PC-3 (cell line): ENCODE results near the gene MYL10. TPM values are rescaled to one million over a fixed set of nuclear protein-coding genes. Genes with fewer than 3 reads are reported as not detected.

Source experiments
- ATAC-seq: fragments of 200-7000 bp; cut with Tn5 transposase; 2 replicates; pipeline ENCODE4 v1.9.1; 2020; ENCODE audit warnings: mild to moderate bottlenecking, moderate library complexity
- BruUV-seq: library from RNA; stranded (reverse); fragments of 400-500 nt; replicated peaks from 2 replicates; lab custom pipeline; 2021; lab: Mats Ljungman, UMichigan
- CTCF ChIA-PET: fragments of 300-600 bp; sonication (Branson Sonifier 250); formaldehyde crosslinking; loops from one replicate; lab custom pipeline; 2022; ENCODE audit warnings: antibody characterized with exemption; lab: Charles Lee
- POLR2A ChIA-PET: fragments of 300-600 bp; sonication (Branson Sonifier 250); formaldehyde crosslinking; loops from one replicate; lab custom pipeline; 2022; ENCODE audit warnings: antibody characterized with exemption; ENCODE audit not compliant: unreplicated experiment; lab: Charles Lee
- DNase-seq: peaks from one replicate; pipeline ENCODE4 v3.0.0-alpha.2; 2015
- H2AFZ ChIP-seq: fragments of 300-600 bp; sonication (generic); 2 replicates; pipeline ENCODE4 v1.6.0; 2016; ENCODE audit warnings: antibody characterized with exemption, low read length
- H3F3A ChIP-seq: fragments of 300-600 bp; sonication (generic); one replicate; pipeline ENCODE4 v1.6.0; 2017; ENCODE audit warnings: antibody characterized with exemption, low read length, control low read depth, mild to moderate bottlenecking; ENCODE audit not compliant: unreplicated experiment
- H3K27ac ChIP-seq: fragments of 300-600 bp; sonication (generic); 2 replicates; pipeline ENCODE4 v1.5.1; 2016; ENCODE audit warnings: mild to moderate bottlenecking, low read length
- H3K27me3 ChIP-seq: fragments of 300-600 bp; sonication (generic); 2 replicates; pipeline ENCODE4 v1.6.1; 2016; ENCODE audit warnings: low read length, mixed read lengths
- H3K36me3 ChIP-seq: fragments of 300-600 bp; sonication (generic); 2 replicates; pipeline ENCODE4 v1.6.1; 2016; ENCODE audit warnings: low read depth, mixed run types, low read length, mixed read lengths
- H3K4me1 ChIP-seq: fragments of 300-600 bp; sonication (generic); 2 replicates; pipeline ENCODE4 v1.5.1; 2016; ENCODE audit warnings: low read length; ENCODE audit not compliant: insufficient read depth
- H3K4me2 ChIP-seq: fragments of 300-600 bp; sonication (generic); 2 replicates; pipeline ENCODE4 v1.6.0; 2016; ENCODE audit warnings: low read length
- H3K4me3 ChIP-seq: fragments of 300-600 bp; sonication (generic); 2 replicates; pipeline ENCODE4 v1.5.1; 2016; ENCODE audit warnings: mild to moderate bottlenecking, low read length, mixed read lengths
- H3K79me2 ChIP-seq: fragments of 300-600 bp; sonication (generic); 2 replicates; pipeline ENCODE4 v1.6.1; 2017; ENCODE audit warnings: low read length, mixed read lengths
- H3K9ac ChIP-seq: fragments of 300-600 bp; sonication (generic); 2 replicates; pipeline ENCODE4 v1.6.0; 2016; ENCODE audit warnings: mild to moderate bottlenecking, low read length
- H3K9me2 ChIP-seq: fragments of 300-600 bp; sonication (generic); replicated peaks from 2 replicates; pipeline ENCODE4 v1.6.1; 2016; ENCODE audit warnings: mixed run types, low read length, mixed read lengths
- H3K9me3 ChIP-seq: fragments of 300-600 bp; sonication (generic); 2 replicates; pipeline ENCODE4 v1.6.1; 2016; ENCODE audit warnings: low read length, mixed read lengths
- H4K20me1 ChIP-seq: fragments of 300-600 bp; sonication (generic); 2 replicates; pipeline ENCODE4 v1.6.1; 2016; ENCODE audit warnings: low read length, mixed read lengths
- CTCF ChIP-seq: fragments of 300-600 bp; sonication (generic); conservative IDR thresholded peaks from 2 replicates; pipeline ENCODE4 v1.5.1; 2017; ENCODE audit warnings: antibody characterized with exemption, low read depth, mild to moderate bottlenecking, low read length
- EZH2 ChIP-seq: fragments of 300-600 bp; sonication (generic); IDR thresholded peaks from one replicate; pipeline ENCODE4 v1.6.1; 2017; ENCODE audit warnings: antibody characterized with exemption, mild to moderate bottlenecking, low read length; ENCODE audit not compliant: unreplicated experiment
- EZH2phosphoT487 ChIP-seq: fragments of 300-600 bp; sonication (generic); IDR thresholded peaks from 2 replicates; pipeline ENCODE4 v1.6.1; 2018; ENCODE audit warnings: mild to moderate bottlenecking, antibody characterized with exemption, low read length, borderline replicate concordance
- intact Hi-C: fragments of 100-400 bp; cut with micrococcal nuclease; formaldehyde crosslinking; loops from 2 replicates; pipeline ENCODE4 v1.9.0; 2023
- total RNA-seq: library from RNA; depleted of rRNA; stranded (reverse); fragments of >200 nt; gene quantifications from 2 replicates; pipeline ENCODE4 v1.2.3, GENCODE V29; 2014

Gene MYL10
- total RNA-seq, 1 experiment from 2014 or later = 0.69 TPM

DNA sequence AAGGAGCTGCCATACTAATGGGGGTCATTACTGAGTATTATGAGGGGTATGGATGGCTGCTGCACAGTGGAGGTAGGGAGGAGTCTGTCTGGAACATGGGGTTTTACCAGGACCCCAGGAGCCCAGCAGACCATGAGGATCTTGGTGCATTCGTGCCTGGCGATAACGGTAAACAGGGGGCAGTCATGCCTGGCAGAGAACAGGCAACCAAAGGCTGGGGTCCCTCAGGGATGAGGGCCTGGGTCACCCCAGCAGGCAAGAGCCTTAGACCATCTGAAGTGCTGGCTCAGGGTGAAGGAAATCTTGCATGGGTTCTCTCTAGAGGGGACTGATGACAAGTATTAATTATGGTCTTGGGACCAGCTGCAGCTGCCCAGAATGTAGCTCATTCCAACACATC lies 46.1 kb downstream of the MYL10 start:
- Histone ChIP-seq H3F3A (no peaks in the 10 kb centered on the region), H4K20me1 (no peaks in the 10 kb centered on the region), H3K79me2 (no peaks in the 10 kb centered on the region), H3K9ac (no peak overlapping the region), H3K36me3 (no peaks in the 10 kb centered on the region), H3K4me1 (no peaks in the 10 kb centered on the region; the same call in 1 of the 2 replicates), H3K9me2 (no peaks in the 10 kb centered on the region), H2AFZ (no peak overlapping the region), H3K4me3 (no peak overlapping the region), H3K9me3 (no peaks in the 10 kb centered on the region), H3K27ac (no peak overlapping the region), H3K27me3 (no peaks in the 10 kb centered on the region), H3K4me2 (no peak overlapping the region)
- BruUV-seq = no TSS peak
- intact Hi-C loops = no loop called here
- no peak for ATAC-seq
- TF ChIP-seq EZH2phosphoT487 = no peak
- TF ChIP-seq EZH2 = no peak
- TF ChIP-seq CTCF = no peak
- CTCF ChIA-PET = interaction anchor here (0.6 kb wide), 1 partner anchor 38 kb away, joined by 5 read pairs; no protein-coding TSS in a partner anchor
- DNase-seq = no peak
- POLR2A ChIA-PET = no interaction called here

DNA sequence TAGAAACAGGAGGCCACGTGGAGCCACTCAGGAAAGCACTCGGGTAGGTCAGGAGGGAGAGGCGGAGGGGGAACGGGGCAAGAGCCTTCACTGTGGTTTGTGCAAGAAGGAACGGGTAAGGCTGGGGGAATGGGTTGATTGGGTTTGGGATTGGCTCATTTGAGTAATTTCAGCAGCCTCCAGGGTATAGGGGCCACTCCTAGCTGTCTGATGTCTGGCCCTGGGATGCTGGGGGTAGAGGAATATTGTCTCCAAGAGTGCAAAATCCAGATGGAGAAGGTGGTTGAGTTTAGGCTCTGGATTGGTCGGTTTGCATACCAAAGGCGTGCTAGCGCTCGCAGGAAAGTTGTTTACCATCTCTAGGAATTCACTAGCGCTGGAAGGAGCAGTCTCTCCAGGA lies 47.2 kb downstream of the MYL10 start:
- no peaks in the 10 kb centered on the region for H4K20me1 ChIP-seq
- no peaks in the 10 kb centered on the region for H3K9me3 ChIP-seq
- no peak overlapping the region for H3K27ac ChIP-seq
- no peak overlapping the region for H3K4me2 ChIP-seq
- no TSS peak for BruUV-seq
- no peak overlapping the region for H3K9ac ChIP-seq
- intact Hi-C loops = no loop called here
- H3K79me2 ChIP-seq = no peaks in the 10 kb centered on the region
- H3K36me3 ChIP-seq = no peaks in the 10 kb centered on the region
- H3K4me3 ChIP-seq = no peak overlapping the region
- no peaks in the 10 kb centered on the region for H3K27me3 ChIP-seq
- no peaks in the 10 kb centered on the region for H3F3A ChIP-seq
- ATAC-seq (no peak), DNase-seq (no peak)
- no peak overlapping the region for H2AFZ ChIP-seq
- ChIA-PET CTCF (no interaction called here), POLR2A (no interaction called here)
- H3K9me2 ChIP-seq = no peaks in the 10 kb centered on the region
- no peaks in the 10 kb centered on the region; the same call in 1 of the 2 replicates for H3K4me1 ChIP-seq
- TF ChIP-seq EZH2 (no peak), CTCF (no peak)

DNA sequence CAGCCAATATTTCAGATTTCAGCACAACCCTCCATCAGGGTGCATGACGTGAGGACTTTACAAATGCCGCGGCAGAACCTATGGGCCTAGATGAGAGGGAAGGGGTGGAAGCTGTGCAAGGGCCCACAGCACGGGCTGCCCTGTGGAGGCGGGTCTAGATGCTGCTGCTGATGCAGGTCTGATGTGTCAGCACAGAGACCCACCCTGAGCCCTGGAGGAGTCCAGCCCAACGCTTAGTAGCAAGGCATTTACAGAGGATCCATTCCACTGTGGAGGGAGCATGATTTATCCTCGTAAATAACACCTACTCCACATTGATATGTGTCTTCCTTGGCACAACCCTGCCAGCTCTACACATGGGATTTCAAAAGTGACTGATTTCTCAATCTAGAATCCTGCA lies 48.5 kb downstream of the MYL10 start:
- no peak for DNase-seq
- no TSS peak for BruUV-seq
- Histone ChIP-seq H3K9me2 (no peaks in the 10 kb centered on the region), H2AFZ (no peak overlapping the region), H3K4me1 (no peaks in the 10 kb centered on the region; the same call in 1 of the 2 replicates), H4K20me1 (no peaks in the 10 kb centered on the region), H3K36me3 (no peaks in the 10 kb centered on the region), H3K4me2 (no peak overlapping the region), H3K9me3 (no peaks in the 10 kb centered on the region), H3F3A (no peaks in the 10 kb centered on the region), H3K27me3 (no peaks in the 10 kb centered on the region), H3K27ac (no peak overlapping the region), H3K9ac (no peak overlapping the region), H3K4me3 (no peak overlapping the region), H3K79me2 (no peaks in the 10 kb centered on the region)
- intact Hi-C loops = no loop called here
- ATAC-seq = no peak
- CTCF ChIA-PET = no interaction called here
- POLR2A ChIA-PET = interaction anchor here (0.6 kb wide), 1 partner anchor 117 kb away, joined by 3 read pairs; no protein-coding TSS in a partner anchor
- TF ChIP-seq EZH2phosphoT487 = no peak
- no peak for TF ChIP-seq EZH2
- no peak for TF ChIP-seq CTCF
